SK-N-SH treated with all-trans-retinoic acid at 6 μM for 48 hours (cell line): ENCODE measurements around the gene EVI5.

Source experiments
- ATAC-seq: fragments of 200-7000 bp; cut with Tn5 transposase; 3 replicates; pipeline ENCODE4 v1.9.1; 2020; ENCODE audit warnings: mild to moderate bottlenecking, moderate library complexity
- ARNTL ChIP-seq: fragments of 450-650 bp; formaldehyde crosslinking; IDR thresholded peaks from 2 replicates; pipeline ENCODE4 v1.5.0; 2020; ENCODE audit warnings: low read depth, mild to moderate bottlenecking, moderate library complexity, borderline replicate concordance
- CREB5 ChIP-seq: fragments of 250-450 bp; sonication (Bioruptor Pico); IDR thresholded peaks from 2 replicates; pipeline ENCODE4 v1.5.1; 2020; ENCODE audit warnings: low read depth, mild to moderate bottlenecking, moderate library complexity
- CSDC2 ChIP-seq: fragments of 250-450 bp; sonication (Bioruptor Pico); IDR thresholded peaks from 2 replicates; pipeline ENCODE4 v1.5.0; 2020; ENCODE audit warnings: mild to moderate bottlenecking, moderate library complexity
- CSRNP3 ChIP-seq: fragments of 250-450 bp; sonication (Bioruptor Pico); IDR thresholded peaks from 2 replicates; pipeline ENCODE4 v1.5.1; 2021; ENCODE audit warnings: mild to moderate bottlenecking, moderate library complexity
- ESRRG ChIP-seq: fragments of 250-450 bp; sonication (Bioruptor Pico); IDR thresholded peaks from 2 replicates; pipeline ENCODE4 v1.6.1; 2021; ENCODE audit warnings: mild to moderate bottlenecking
- GLIS3 ChIP-seq: fragments of 250-450 bp; sonication (Bioruptor Pico); IDR thresholded peaks from 2 replicates; pipeline ENCODE4 v1.5.0; 2020; ENCODE audit warnings: mild to moderate bottlenecking, moderate library complexity
- ISL1 ChIP-seq: fragments of 250-450 bp; sonication (Bioruptor Pico); IDR thresholded peaks from 2 replicates; pipeline ENCODE4 v2.1.2; 2022; ENCODE audit warnings: mild to moderate bottlenecking, moderate library complexity
- OSR1 ChIP-seq: fragments of 250-450 bp; sonication (Bioruptor Pico); IDR thresholded peaks from 2 replicates; pipeline ENCODE4 v1.8.0; 2022; ENCODE audit warnings: moderate library complexity, mild to moderate bottlenecking, inconsistent platforms
- PATZ1 ChIP-seq: fragments of 250-450 bp; sonication (Bioruptor Pico); IDR thresholded peaks from 2 replicates; pipeline ENCODE4 v1.8.0; 2020; ENCODE audit warnings: mild to moderate bottlenecking, moderate library complexity, borderline replicate concordance
- PPARA ChIP-seq: fragments of 250-450 bp; sonication (Bioruptor Pico); IDR thresholded peaks from 2 replicates; pipeline ENCODE4 v1.5.0; 2020; ENCODE audit warnings: mild to moderate bottlenecking, borderline replicate concordance
- RARB ChIP-seq: fragments of 250-450 bp; sonication (Bioruptor Pico); IDR thresholded peaks from 2 replicates; pipeline ENCODE4 v1.8.0; 2021; ENCODE audit warnings: mild to moderate bottlenecking, moderate library complexity
- SNAI2 ChIP-seq: fragments of 250-450 bp; sonication (Bioruptor Pico); IDR thresholded peaks from 2 replicates; pipeline ENCODE4 v1.5.0; 2020; ENCODE audit warnings: mild to moderate bottlenecking, moderate library complexity
- TCF4 ChIP-seq: fragments of 250-450 bp; sonication (Bioruptor Pico); IDR thresholded peaks from 2 replicates; pipeline ENCODE4 v1.8.0; 2021; ENCODE audit warnings: mild to moderate bottlenecking, moderate library complexity, borderline replicate concordance
- TOX ChIP-seq: fragments of 250-450 bp; sonication (Bioruptor Pico); IDR thresholded peaks from 2 replicates; pipeline ENCODE4 v1.8.0; 2021; ENCODE audit warnings: mild to moderate bottlenecking, moderate library complexity, borderline replicate concordance
- ZC3H10 ChIP-seq: fragments of 250-450 bp; sonication (Bioruptor Pico); IDR thresholded peaks from 2 replicates; pipeline ENCODE4 v1.5.1; 2021; ENCODE audit warnings: mild to moderate bottlenecking, moderate library complexity
- ZFP3 ChIP-seq: fragments of 250-450 bp; sonication (Bioruptor Pico); IDR thresholded peaks from 2 replicates; pipeline ENCODE4 v1.5.0; 2020; ENCODE audit warnings: mild to moderate bottlenecking, moderate library complexity
- ZFP30 ChIP-seq: fragments of 450-650 bp; formaldehyde crosslinking; IDR thresholded peaks from 2 replicates; pipeline ENCODE4 v1.5.0; 2022; ENCODE audit warnings: mild to moderate bottlenecking, moderate library complexity
- ZNF565 ChIP-seq: fragments of 450-650 bp; formaldehyde crosslinking; conservative IDR thresholded peaks from 2 replicates; pipeline ENCODE4 v1.5.0; 2020; ENCODE audit warnings: low read depth, mild to moderate bottlenecking, moderate library complexity
- ZNF70 ChIP-seq: fragments of 450-650 bp; formaldehyde crosslinking; IDR thresholded peaks from 2 replicates; pipeline ENCODE4 v1.5.0; 2020; ENCODE audit warnings: mild to moderate bottlenecking, moderate library complexity
- ZNF8 ChIP-seq: fragments of 450-650 bp; formaldehyde crosslinking; IDR thresholded peaks from 2 replicates; pipeline ENCODE4 v1.5.0; 2020; ENCODE audit warnings: mild to moderate bottlenecking, moderate library complexity
- TF ChIP-seq, protein P1 (sequence below): fragments of 250-450 bp; sonication (Bioruptor Pico); IDR thresholded peaks from 2 replicates; pipeline ENCODE4 v1.8.0; 2021; ENCODE audit warnings: low read depth, mild to moderate bottlenecking, moderate library complexity, borderline replicate concordance
- TF ChIP-seq, protein P2 (sequence below): fragments of 250-450 bp; sonication (Bioruptor Pico); IDR thresholded peaks from 2 replicates; pipeline ENCODE4 v1.5.0; 2020; ENCODE audit warnings: mild to moderate bottlenecking, moderate library complexity

EVI5 gene

GRCh38 chr1:92475029-92475428 lies 309.9 kb downstream of the EVI5 start:
- TF ChIP-seq CREB5 (no peak), CSDC2 (CRISPR knock-in tag) (no peak), ISL1 (CRISPR knock-in tag) (no peak), ARNTL (CRISPR knock-in tag) (no peak), ESRRG (CRISPR knock-in tag) (no peak), ZC3H10 (CRISPR knock-in tag) (no peak), ZNF8 (no peak), CSRNP3 (CRISPR knock-in tag) (no peak), GLIS3 (CRISPR knock-in tag) (no peak), RARB (CRISPR knock-in tag) (no peak), OSR1 (CRISPR knock-in tag) (no peak), ZNF565 (CRISPR knock-in tag) (no peak), SNAI2 (CRISPR knock-in tag) (no peak), TCF4 (no peak), ZNF70 (CRISPR knock-in tag) (no peak), PATZ1 (CRISPR knock-in tag) (no peak), ZFP30 (CRISPR knock-in tag) (no peak)
- TF ChIP-seq, protein P1, sequence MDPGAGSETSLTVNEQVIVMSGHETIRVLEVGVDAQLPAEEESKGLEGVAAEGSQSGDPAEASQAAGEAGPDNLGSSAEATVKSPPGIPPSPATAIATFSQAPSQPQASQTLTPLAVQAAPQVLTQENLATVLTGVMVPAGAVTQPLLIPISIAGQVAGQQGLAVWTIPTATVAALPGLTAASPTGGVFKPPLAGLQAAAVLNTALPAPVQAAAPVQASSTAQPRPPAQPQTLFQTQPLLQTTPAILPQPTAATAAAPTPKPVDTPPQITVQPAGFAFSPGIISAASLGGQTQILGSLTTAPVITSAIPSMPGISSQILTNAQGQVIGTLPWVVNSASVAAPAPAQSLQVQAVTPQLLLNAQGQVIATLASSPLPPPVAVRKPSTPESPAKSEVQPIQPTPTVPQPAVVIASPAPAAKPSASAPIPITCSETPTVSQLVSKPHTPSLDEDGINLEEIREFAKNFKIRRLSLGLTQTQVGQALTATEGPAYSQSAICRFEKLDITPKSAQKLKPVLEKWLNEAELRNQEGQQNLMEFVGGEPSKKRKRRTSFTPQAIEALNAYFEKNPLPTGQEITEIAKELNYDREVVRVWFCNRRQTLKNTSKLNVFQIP: no peak
- TF ChIP-seq, protein P2, sequence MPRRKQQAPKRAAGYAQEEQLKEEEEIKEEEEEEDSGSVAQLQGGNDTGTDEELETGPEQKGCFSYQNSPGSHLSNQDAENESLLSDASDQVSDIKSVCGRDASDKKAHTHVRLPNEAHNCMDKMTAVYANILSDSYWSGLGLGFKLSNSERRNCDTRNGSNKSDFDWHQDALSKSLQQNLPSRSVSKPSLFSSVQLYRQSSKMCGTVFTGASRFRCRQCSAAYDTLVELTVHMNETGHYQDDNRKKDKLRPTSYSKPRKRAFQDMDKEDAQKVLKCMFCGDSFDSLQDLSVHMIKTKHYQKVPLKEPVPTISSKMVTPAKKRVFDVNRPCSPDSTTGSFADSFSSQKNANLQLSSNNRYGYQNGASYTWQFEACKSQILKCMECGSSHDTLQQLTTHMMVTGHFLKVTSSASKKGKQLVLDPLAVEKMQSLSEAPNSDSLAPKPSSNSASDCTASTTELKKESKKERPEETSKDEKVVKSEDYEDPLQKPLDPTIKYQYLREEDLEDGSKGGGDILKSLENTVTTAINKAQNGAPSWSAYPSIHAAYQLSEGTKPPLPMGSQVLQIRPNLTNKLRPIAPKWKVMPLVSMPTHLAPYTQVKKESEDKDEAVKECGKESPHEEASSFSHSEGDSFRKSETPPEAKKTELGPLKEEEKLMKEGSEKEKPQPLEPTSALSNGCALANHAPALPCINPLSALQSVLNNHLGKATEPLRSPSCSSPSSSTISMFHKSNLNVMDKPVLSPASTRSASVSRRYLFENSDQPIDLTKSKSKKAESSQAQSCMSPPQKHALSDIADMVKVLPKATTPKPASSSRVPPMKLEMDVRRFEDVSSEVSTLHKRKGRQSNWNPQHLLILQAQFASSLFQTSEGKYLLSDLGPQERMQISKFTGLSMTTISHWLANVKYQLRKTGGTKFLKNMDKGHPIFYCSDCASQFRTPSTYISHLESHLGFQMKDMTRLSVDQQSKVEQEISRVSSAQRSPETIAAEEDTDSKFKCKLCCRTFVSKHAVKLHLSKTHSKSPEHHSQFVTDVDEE (CRISPR knock-in tag): no peak
- ATAC-seq: no peak

DNA sequence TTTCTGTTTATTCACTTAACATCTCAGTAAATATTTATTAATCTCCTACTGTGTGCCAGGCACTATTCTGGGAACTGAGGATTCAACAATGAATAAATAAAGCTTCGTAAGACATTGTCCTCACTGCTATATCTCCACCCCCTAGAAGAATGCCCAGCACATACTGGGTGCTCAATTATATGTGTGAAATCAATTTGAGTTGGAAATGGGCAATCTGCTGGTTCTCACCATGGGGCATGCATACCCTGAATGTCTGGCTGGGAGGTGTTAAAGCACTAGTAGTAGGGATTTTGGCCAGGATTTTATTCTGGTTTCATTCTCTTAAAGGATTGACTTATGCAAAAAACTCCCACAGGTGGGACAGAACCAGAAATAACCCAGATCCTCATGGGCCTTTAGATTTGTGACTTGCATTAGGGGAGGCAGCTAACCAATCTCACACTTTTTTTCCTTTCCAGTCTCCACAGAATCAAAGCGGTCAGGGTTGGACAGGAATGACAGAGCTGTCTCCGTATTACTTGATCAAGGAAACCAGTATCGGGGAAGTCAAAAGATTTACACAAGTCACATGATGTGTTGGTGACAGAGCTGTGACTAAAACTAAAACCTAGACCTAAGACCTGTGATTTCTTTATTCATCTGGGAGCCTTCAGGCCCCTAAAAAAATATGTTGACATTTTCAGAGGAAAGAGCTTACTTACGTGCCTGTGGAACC lies 311.0 kb downstream of the EVI5 start:
- TF ChIP-seq RARB (CRISPR knock-in tag): no peak
- TF ChIP-seq GLIS3 (CRISPR knock-in tag): no peak
- no peak for TF ChIP-seq CREB5
- no peak for TF ChIP-seq ZFP3 (CRISPR knock-in tag)
- no peak for TF ChIP-seq ESRRG (CRISPR knock-in tag)
- no peak for TF ChIP-seq ZFP30 (CRISPR knock-in tag)
- no peak for TF ChIP-seq ARNTL (CRISPR knock-in tag)
- TF ChIP-seq PATZ1 (CRISPR knock-in tag): no peak
- no peak for TF ChIP-seq TCF4
- TF ChIP-seq ZNF70 (CRISPR knock-in tag): no peak
- no peak for TF ChIP-seq PPARA (CRISPR knock-in tag)
- TF ChIP-seq, protein P2 (CRISPR knock-in tag): no peak
- TF ChIP-seq TOX (CRISPR knock-in tag): no peak
- TF ChIP-seq, all 23 proteins: peak for 0
- no peak for ATAC-seq
